Endothelial cell of umbilical vein (primary cell): ENCODE data around the gene PLA2G2E. TPM values are rescaled to one million over a fixed set of nuclear protein-coding genes. Genes with fewer than 3 reads are reported as not detected.

Experiments used
- BruUV-seq: library from RNA; stranded (reverse); fragments of 400-500 nt; replicated peaks from 2 replicates; lab custom pipeline; 2021; lab: Mats Ljungman, UMichigan
- CTCF ChIA-PET: fragments of 300-600, 350-600 bp; sonication (Branson Sonifier 250); formaldehyde crosslinking; loops from one replicate; lab custom pipeline; 2021; ENCODE audit warnings: antibody characterized with exemption, inconsistent platforms; lab: Charles Lee
- POLR2A ChIA-PET: fragments of 300-600, 350-600 bp; sonication (Branson Sonifier 250); formaldehyde crosslinking; loops from one replicate; lab custom pipeline; 2021; ENCODE audit warnings: antibody characterized with exemption, inconsistent platforms; lab: Charles Lee
- DNase-seq: peaks from one replicate; pipeline ENCODE4 v3.0.0-alpha.2; 2011; ENCODE audit warnings: low read depth, low spot score
- FAIRE-seq: peaks from 2 replicates; lab custom pipeline; 2011; peaks lifted over from hg19 to GRCh38; lab: Jason Lieb, UNC
- H2AFZ ChIP-seq: 2 replicates; pipeline ENCODE4 v1.6.0; 2012; ENCODE audit warnings: low read depth, low read length, control low read depth, inconsistent platforms
- H3K27ac ChIP-seq: 2 replicates; pipeline ENCODE4 v1.5.1; 2011; ENCODE audit warnings: low read depth, mild to moderate bottlenecking, control low read depth, low read length, moderate library complexity; ENCODE audit not compliant: insufficient read depth
- H3K27me3 ChIP-seq, 2 experiments: 2 replicates each; pipeline versions ENCODE4 v1.6.0 to v1.6.1; 2011; ENCODE audit warnings: low read length in 2 of 2, mixed read lengths in 1 of 2; ENCODE audit not compliant: control insufficient read depth in 2 of 2, insufficient read depth in 2 of 2
- H3K36me3 ChIP-seq, 2 experiments: 2 replicates in 1 of 2; 3 replicates in 1 of 2; pipeline ENCODE4 v1.5.1; 2011; ENCODE audit warnings: low read length in 2 of 2, mild to moderate bottlenecking in 1 of 2, moderate library complexity in 1 of 2; ENCODE audit not compliant: control insufficient read depth in 2 of 2, insufficient read depth in 2 of 2; ENCODE audit errors: extremely low read depth in 1 of 2
- H3K4me1 ChIP-seq: 3 replicates; pipeline ENCODE4 v1.5.1; 2011; ENCODE audit warnings: mild to moderate bottlenecking, low read length; ENCODE audit not compliant: control insufficient read depth, insufficient read depth; ENCODE audit errors: extremely low read depth
- H3K4me2 ChIP-seq: 2 replicates; pipeline ENCODE4 v1.6.1; 2011; ENCODE audit warnings: low read length, control low read depth, mixed read lengths; ENCODE audit not compliant: insufficient read depth
- H3K4me3 ChIP-seq, 3 experiments: fragments of 200-600 bp in 1 of 3; sonication (generic), shearing (Covaris generic) in 1 of 3; replicated peaks in 1 of 3; 2 replicates each; pipeline ENCODE4 v1.5.1; 2011 to 2016; ENCODE audit warnings: control low read depth in 3 of 3, low read length in 3 of 3, mild to moderate bottlenecking in 2 of 3, inconsistent platforms in 1 of 3, low read depth in 1 of 3, moderate library complexity in 1 of 3; ENCODE audit not compliant: insufficient read depth in 1 of 3
- H3K79me2 ChIP-seq: 2 replicates; pipeline ENCODE4 v1.6.0; 2012; ENCODE audit warnings: low read length, inconsistent platforms; ENCODE audit not compliant: control insufficient read depth, insufficient read depth
- H3K9ac ChIP-seq: replicated peaks from 2 replicates; pipeline ENCODE3; 2011; ENCODE audit warnings: low read length, control low read depth; ENCODE audit not compliant: insufficient read depth; ENCODE audit errors: extremely low read depth
- H3K9me1 ChIP-seq: replicated peaks from 3 replicates; pipeline ENCODE4 v1.6.0; 2011; ENCODE audit warnings: mild to moderate bottlenecking, low read length; ENCODE audit not compliant: control insufficient read depth, insufficient read depth; ENCODE audit errors: extremely low read depth
- H3K9me3 ChIP-seq: replicated peaks from 2 replicates; pipeline ENCODE4 v1.5.1; 2012; ENCODE audit warnings: low read length, inconsistent platforms; ENCODE audit not compliant: control insufficient read depth, insufficient read depth
- H4K20me1 ChIP-seq: replicated peaks from 2 replicates; pipeline ENCODE3; 2011; ENCODE audit warnings: mild to moderate bottlenecking, low read length; ENCODE audit not compliant: control insufficient read depth, insufficient read depth; ENCODE audit errors: extremely low read depth
- CTCF ChIP-seq, 2 donors: IDR thresholded peaks; 1 replicate in 1 of 2; 2 replicates in 1 of 2; pipeline ENCODE4 v1.5.1; 2011; ENCODE audit warnings: low read length in 2 of 2, mild to moderate bottlenecking in 2 of 2, moderate library complexity in 2 of 2, control low read depth in 1 of 2, inconsistent platforms in 1 of 2, low read depth in 1 of 2; ENCODE audit not compliant: insufficient read depth in 1 of 2; ENCODE audit errors: extremely low read depth in 1 of 2
- EZH2 ChIP-seq: IDR thresholded peaks from 2 replicates; pipeline ENCODE4 v1.6.1; 2012; ENCODE audit warnings: borderline replicate concordance, low read depth, mild to moderate bottlenecking, moderate library complexity, low read length, inconsistent platforms; ENCODE audit not compliant: severe bottlenecking
- FOS ChIP-seq: IDR thresholded peaks from 2 replicates; pipeline ENCODE4 v1.6.1; 2011; ENCODE audit warnings: mild to moderate bottlenecking, low read length, moderate library complexity, borderline replicate concordance; ENCODE audit not compliant: insufficient read depth
- GATA2 ChIP-seq: IDR thresholded peaks from 2 replicates; pipeline ENCODE4 v1.7.0; 2011; ENCODE audit warnings: low read depth, mild to moderate bottlenecking, moderate library complexity, mixed read lengths, low read length; ENCODE audit not compliant: insufficient read length, insufficient read depth
- JUN ChIP-seq: IDR thresholded peaks from 2 replicates; pipeline ENCODE4 v1.6.1; 2011; ENCODE audit warnings: borderline replicate concordance, low read depth; ENCODE audit not compliant: insufficient read length, insufficient read depth
- MYC ChIP-seq: IDR thresholded peaks from one replicate; pipeline ENCODE4 v1.6.1; 2011; ENCODE audit warnings: mild to moderate bottlenecking, low read depth, low read length
- POLR2A ChIP-seq: IDR thresholded peaks from 2 replicates; pipeline ENCODE4 v1.6.1; 2012; ENCODE audit warnings: low read depth, mild to moderate bottlenecking, control low read depth, low read length
- POLR2AphosphoS5 ChIP-seq: IDR thresholded peaks from 2 replicates; pipeline ENCODE4 v1.6.1; 2012; ENCODE audit warnings: low read depth, mild to moderate bottlenecking, control low read depth, low read length, moderate library complexity; ENCODE audit not compliant: insufficient read depth
- dilution Hi-C: fragments of 300-500 bp; cut with MboI; formaldehyde crosslinking; loops from one replicate; pipeline ENCODE4 v1.15.0; 2019; ENCODE audit warnings: low sequenced_read_pairs; ENCODE audit not compliant: extremely low pct_ligation_motif_present
- intact Hi-C: fragments of 100-400 bp; cut with micrococcal nuclease; formaldehyde crosslinking; loops from one replicate; pipeline ENCODE4 v1.10.0; 2022
- polyA plus RNA-seq, 4 experiments: library from polyadenylated mRNA; depleted of rRNA in 3 of 4; stranded (reverse) in 3 of 4; unstranded in 1 of 4; fragments of >200 nt; gene quantifications; 2 replicates each; pipeline versions ENCODE4 v1.2.1 to v1.2.3, GENCODE V29; 2011 to 2012; ENCODE audit warnings: missing spikeins in 1 of 4
- total RNA-seq: library from RNA; stranded (reverse); gene quantifications from 2 replicates; pipeline ENCODE4 v1.2.3, GENCODE V29; 2021
- TF ChIP-seq, protein P1 (sequence below): IDR thresholded peaks from 2 replicates; pipeline ENCODE4 v1.6.1; 2011; ENCODE audit not compliant: insufficient read depth, insufficient read length

The PLA2G2E gene
- total and polyA plus RNA-seq, 2 donors (not counting 3 experiments of a cell fraction or from before 2014, with no cell fraction given) = not detected

DNA sequence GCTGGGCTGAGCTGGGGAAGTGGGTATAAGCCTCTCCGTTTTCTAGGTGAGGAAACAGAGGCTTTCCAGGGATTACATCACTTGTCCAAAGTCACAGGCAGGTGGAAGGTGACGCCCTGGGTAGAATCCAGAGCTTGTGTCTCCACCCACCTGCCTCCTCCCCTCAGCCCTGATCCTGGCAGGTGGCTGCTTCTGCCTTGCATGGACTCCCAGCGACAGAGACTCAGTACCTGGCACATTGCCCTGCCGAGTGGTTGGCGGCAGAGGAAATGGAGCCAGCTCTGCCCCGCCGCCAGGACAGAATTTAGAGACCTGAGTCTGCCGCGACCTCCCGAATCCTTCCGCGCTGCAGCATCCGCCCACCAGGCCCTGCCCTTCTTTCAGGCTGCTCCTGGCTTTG is 2.1 kb downstream of the PLA2G2E start:
- no peak for TF ChIP-seq POLR2AphosphoS5
- TF ChIP-seq POLR2A = no peak
- TF ChIP-seq JUN = no peak
- no peak for TF ChIP-seq EZH2
- no peak for TF ChIP-seq MYC
- TF ChIP-seq, protein P1, sequence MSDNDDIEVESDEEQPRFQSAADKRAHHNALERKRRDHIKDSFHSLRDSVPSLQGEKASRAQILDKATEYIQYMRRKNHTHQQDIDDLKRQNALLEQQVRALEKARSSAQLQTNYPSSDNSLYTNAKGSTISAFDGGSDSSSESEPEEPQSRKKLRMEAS = no peak
- no peak for TF ChIP-seq CTCF (IDR thresholded peaks at IDR 0.05; ENCODE audit: extremely low read depth in 1 of 2, insufficient read depth in 1 of 2, low read depth in 1 of 2, low read length in 2 of 2)
- TF ChIP-seq GATA2 = no peak
- no peak for TF ChIP-seq FOS
- H3K4me1 ChIP-seq = no peaks in the 10 kb centered on the region
- H3K9me1 ChIP-seq = no peaks in the 10 kb centered on the region
- H2AFZ ChIP-seq = no peak overlapping the region
- intact Hi-C loops = no loop called here
- ChIA-PET CTCF (interaction anchor here (1.1 to 3.1 kb wide), 6 partner anchors 53 to 274 kb away, joined by 3 to 10 read pairs (median 4); no protein-coding TSS in a partner anchor), POLR2A (no interaction called here)
- no peak for DNase-seq
- H3K9ac ChIP-seq = no peak overlapping the region
- no TSS peak for BruUV-seq
- H3K4me3 ChIP-seq = no peak overlapping the region
- FAIRE-seq = no peak
- no peak overlapping the region for H3K27ac ChIP-seq
- no peaks in the 10 kb centered on the region for H3K36me3 ChIP-seq
- no peaks in the 10 kb centered on the region for H3K9me3 ChIP-seq
- H3K4me2 ChIP-seq = no peak overlapping the region
- no peaks in the 10 kb centered on the region for H3K79me2 ChIP-seq
- H3K27me3 ChIP-seq = no peaks in the 10 kb centered on the region
- dilution Hi-C loops = no loop called here
- H4K20me1 ChIP-seq = no peaks in the 10 kb centered on the region
